BLaER1 (cell line): ENCODE results near the gene ATG14.

Experiments used
- H3K27ac ChIP-seq: shearing (Covaris generic); formaldehyde crosslinking; 2 replicates; pipeline ENCODE4 v1.8.1; 2022
- H3K27me3 ChIP-seq: shearing (Covaris generic); formaldehyde crosslinking; 2 replicates; pipeline ENCODE4 v1.8.1; 2022
- H3K36me3 ChIP-seq: shearing (Covaris generic); formaldehyde crosslinking; 2 replicates; pipeline ENCODE4 v1.8.1; 2022
- H3K4me1 ChIP-seq: shearing (Covaris generic); formaldehyde crosslinking; 2 replicates; pipeline ENCODE4 v1.8.1; 2022
- H3K4me2 ChIP-seq: shearing (Covaris generic); formaldehyde crosslinking; 2 replicates; pipeline ENCODE4 v1.8.1; 2022
- H3K4me3 ChIP-seq: shearing (Covaris generic); formaldehyde crosslinking; 2 replicates; pipeline ENCODE4 v1.8.1; 2022
- H3K9ac ChIP-seq: shearing (Covaris generic); formaldehyde crosslinking; 2 replicates; pipeline ENCODE4 v1.8.1; 2022
- H3K9me3 ChIP-seq: shearing (Covaris generic); formaldehyde crosslinking; 2 replicates; pipeline ENCODE4 v1.8.1; 2022
- H4K20me1 ChIP-seq: shearing (Covaris generic); formaldehyde crosslinking; 2 replicates; pipeline ENCODE4 v1.8.1; 2022
- Cebpa-rat ChIP-seq: shearing (Covaris generic); IDR thresholded peaks from 2 replicates; pipeline ENCODE4 v1.8.1; 2022

The ATG14 gene

GRCh38 chr14:55329999-55330710 is 81.5 kb downstream of the ATG14 start:
- peaks cover 92% of the 10 kb centered on the region for H4K20me1 ChIP-seq
- no peak overlapping the region for H3K4me3 ChIP-seq
- H3K9me3 ChIP-seq = no peaks in the 10 kb centered on the region
- no peak for TF ChIP-seq Cebpa-rat
- no peak overlapping the region for H3K4me2 ChIP-seq
- no peaks in the 10 kb centered on the region for H3K36me3 ChIP-seq
- no peak overlapping the region for H3K9ac ChIP-seq
- H3K4me1 ChIP-seq = peaks cover 16% of the 10 kb centered on the region
- no peak overlapping the region for H3K27ac ChIP-seq
- no peaks in the 10 kb centered on the region for H3K27me3 ChIP-seq

DNA sequence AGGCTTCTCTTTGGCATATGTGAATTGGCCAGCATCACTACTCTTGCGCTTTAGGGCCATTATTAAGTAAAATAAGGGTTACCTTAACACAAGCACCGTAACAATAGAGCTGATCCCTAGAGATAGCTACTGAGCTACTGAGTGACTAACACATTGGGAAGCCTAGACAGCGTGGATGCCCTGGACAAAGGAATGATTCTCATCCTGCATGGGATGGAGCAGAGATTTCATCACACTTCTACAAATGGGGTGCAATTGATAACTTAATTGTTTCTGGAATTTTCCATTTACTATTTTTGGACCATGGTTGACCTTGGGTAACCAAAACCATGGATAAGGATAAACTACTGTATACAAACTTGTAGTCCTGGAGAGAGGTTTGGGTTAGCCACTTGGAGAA is 83.3 kb downstream of the ATG14 start:
- no peak overlapping the region for H3K27ac ChIP-seq
- no peak overlapping the region for H3K4me2 ChIP-seq
- no peak overlapping the region for H3K4me3 ChIP-seq
- no peak overlapping the region for H3K9ac ChIP-seq
- peaks cover 91% of the 10 kb centered on the region for H4K20me1 ChIP-seq
- H3K36me3 ChIP-seq = peaks cover 13% of the 10 kb centered on the region
- peaks cover 3% of the 10 kb centered on the region; the same call in 1 of the 2 replicates for H3K9me3 ChIP-seq
- no peak for TF ChIP-seq Cebpa-rat
- peaks cover 16% of the 10 kb centered on the region for H3K4me1 ChIP-seq
- no peaks in the 10 kb centered on the region for H3K27me3 ChIP-seq

GRCh38 chr14:55327179-55327578 is 84.5 kb downstream of the ATG14 start:
- peaks cover 8% of the 10 kb centered on the region; the same call in 1 of the 2 replicates for H3K4me1 ChIP-seq
- peaks cover 18% of the 10 kb centered on the region for H3K36me3 ChIP-seq
- H3K27me3 ChIP-seq = no peaks in the 10 kb centered on the region
- no peak overlapping the region for H3K4me2 ChIP-seq
- H3K27ac ChIP-seq = no peak overlapping the region
- no peak overlapping the region for H3K4me3 ChIP-seq
- no peak for TF ChIP-seq Cebpa-rat
- H3K9ac ChIP-seq = no peak overlapping the region
- peaks cover 4% of the 10 kb centered on the region; the same call in 1 of the 2 replicates for H3K9me3 ChIP-seq
- H4K20me1 ChIP-seq = peaks cover 79% of the 10 kb centered on the region

DNA sequence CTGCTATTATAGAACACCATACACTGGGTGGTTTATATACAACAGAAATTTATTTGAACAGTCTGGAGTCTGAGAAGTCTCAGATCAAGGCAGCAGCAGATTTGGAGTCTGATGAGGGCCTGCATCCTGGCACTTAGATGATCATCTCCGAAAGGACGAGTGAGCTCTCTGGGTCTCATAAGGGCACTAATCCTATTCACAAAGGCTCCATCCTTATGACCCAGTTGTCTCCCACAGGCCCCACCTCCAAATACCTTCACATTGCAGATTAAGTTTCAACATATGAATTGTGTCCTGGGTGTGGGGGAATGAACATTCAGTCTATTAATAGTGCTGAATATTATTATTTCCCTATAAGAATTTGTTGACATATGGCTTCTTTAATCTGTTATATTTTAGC is 86.8 kb downstream of the ATG14 start:
- TF ChIP-seq Cebpa-rat = no peak
- Histone ChIP-seq H3K4me3 (no peak overlapping the region), H4K20me1 (peaks cover 63% of the 10 kb centered on the region), H3K27ac (no peak overlapping the region), H3K36me3 (peaks cover 35% of the 10 kb centered on the region), H3K4me1 (peaks cover 8% of the 10 kb centered on the region; the same call in 1 of the 2 replicates), H3K9me3 (peaks cover 20% of the 10 kb centered on the region), H3K9ac (no peak overlapping the region), H3K4me2 (no peak overlapping the region), H3K27me3 (no peaks in the 10 kb centered on the region)

DNA sequence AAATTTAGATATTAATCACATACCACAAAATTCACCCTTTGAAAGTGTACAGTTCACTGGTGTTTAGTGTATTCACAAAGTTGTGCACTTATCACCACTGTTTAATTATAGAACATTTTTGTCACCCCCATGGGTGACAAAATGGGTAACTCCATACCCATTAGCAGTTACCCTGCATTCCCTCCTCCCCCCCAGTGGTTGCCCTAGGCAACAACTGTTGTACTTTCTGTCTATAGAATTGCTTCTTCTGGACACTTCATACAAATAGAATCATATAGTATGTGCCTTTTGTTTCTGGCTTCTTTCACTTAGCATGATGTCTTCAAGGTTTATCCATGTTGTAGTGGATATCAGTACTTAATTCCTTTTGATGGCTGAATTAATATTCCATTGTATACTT is 87.7 kb downstream of the ATG14 start:
- H3K27ac ChIP-seq = no peak overlapping the region
- H4K20me1 ChIP-seq = peaks cover 54% of the 10 kb centered on the region
- no peak overlapping the region for H3K4me2 ChIP-seq
- TF ChIP-seq Cebpa-rat = no peak
- no peak overlapping the region for H3K9ac ChIP-seq
- H3K36me3 ChIP-seq = peaks cover 41% of the 10 kb centered on the region
- peaks cover 25% of the 10 kb centered on the region for H3K9me3 ChIP-seq
- H3K27me3 ChIP-seq = no peaks in the 10 kb centered on the region
- peaks cover 7% of the 10 kb centered on the region; the same call in 1 of the 2 replicates for H3K4me1 ChIP-seq
- H3K4me3 ChIP-seq = no peak overlapping the region

DNA sequence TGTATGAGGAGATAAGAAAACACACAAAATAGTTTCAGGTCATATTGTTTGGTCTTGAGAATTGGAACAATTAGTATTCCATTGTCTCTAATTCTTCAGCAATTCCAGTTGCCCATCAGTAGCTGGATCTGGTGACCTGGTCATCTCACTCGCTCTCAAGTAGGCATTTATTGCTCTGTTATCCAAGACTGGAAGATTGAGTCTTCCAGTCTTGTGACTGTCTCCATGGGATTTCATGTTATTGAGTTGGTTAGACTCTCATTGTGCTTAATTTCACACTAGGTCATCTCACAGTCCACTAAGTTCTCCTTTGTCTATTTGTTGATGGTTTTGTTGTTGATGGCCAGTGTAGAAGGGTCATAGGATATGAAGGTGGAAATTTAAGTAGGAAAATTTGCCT is 92.9 kb downstream of the ATG14 start:
- H3K4me2 ChIP-seq = no peak overlapping the region
- no peak overlapping the region for H3K9ac ChIP-seq
- peaks cover 3% of the 10 kb centered on the region; the same call in 1 of the 2 replicates for H4K20me1 ChIP-seq
- TF ChIP-seq Cebpa-rat = no peak
- peaks cover 58% of the 10 kb centered on the region for H3K9me3 ChIP-seq
- H3K36me3 ChIP-seq = peaks cover 71% of the 10 kb centered on the region
- no peak overlapping the region for H3K4me3 ChIP-seq
- no peaks in the 10 kb centered on the region for H3K27me3 ChIP-seq
- H3K27ac ChIP-seq = no peak overlapping the region
- no peaks in the 10 kb centered on the region for H3K4me1 ChIP-seq

GRCh38 chr14:55317542-55318306 is 93.9 kb downstream of the ATG14 start:
- no peak overlapping the region for H3K4me2 ChIP-seq
- no peaks in the 10 kb centered on the region; the same call in 1 of the 2 replicates for H4K20me1 ChIP-seq
- no peak overlapping the region for H3K27ac ChIP-seq
- no peak for TF ChIP-seq Cebpa-rat
- no peak overlapping the region for H3K4me3 ChIP-seq
- H3K27me3 ChIP-seq = no peaks in the 10 kb centered on the region
- H3K4me1 ChIP-seq = no peaks in the 10 kb centered on the region
- H3K9me3 ChIP-seq = peaks cover 65% of the 10 kb centered on the region
- H3K36me3 ChIP-seq = peaks cover 76% of the 10 kb centered on the region
- H3K9ac ChIP-seq = no peak overlapping the region

- Histone ChIP-seq H3K27me3 (no peaks in the 10 kb centered on the region), H3K9me3 (peaks cover 74% of the 10 kb centered on the region), H3K27ac (no peak overlapping the region), H3K36me3 (peaks cover 81% of the 10 kb centered on the region), H3K9ac (no peak overlapping the region), H4K20me1 (no peaks in the 10 kb centered on the region; the same call in 1 of the 2 replicates), H3K4me2 (no peak overlapping the region), H3K4me1 (no peaks in the 10 kb centered on the region), H3K4me3 (no peak overlapping the region)
- TF ChIP-seq Cebpa-rat = no peak
Measured at GRCh38 chr14:55316564-55316963, 95.1 kb downstream of the ATG14 start.
